ENCODE data around the gene ZNF28.
"Not testable (repeated sequence)": the region's sequence is repeated elsewhere in the genome, so short reads cannot be mapped to it uniquely, and the experiment has no call there.

ZNF28 gene
- 35.4 to 48.1 reads per million in 2 experiments for total RNA-seq

DNA sequence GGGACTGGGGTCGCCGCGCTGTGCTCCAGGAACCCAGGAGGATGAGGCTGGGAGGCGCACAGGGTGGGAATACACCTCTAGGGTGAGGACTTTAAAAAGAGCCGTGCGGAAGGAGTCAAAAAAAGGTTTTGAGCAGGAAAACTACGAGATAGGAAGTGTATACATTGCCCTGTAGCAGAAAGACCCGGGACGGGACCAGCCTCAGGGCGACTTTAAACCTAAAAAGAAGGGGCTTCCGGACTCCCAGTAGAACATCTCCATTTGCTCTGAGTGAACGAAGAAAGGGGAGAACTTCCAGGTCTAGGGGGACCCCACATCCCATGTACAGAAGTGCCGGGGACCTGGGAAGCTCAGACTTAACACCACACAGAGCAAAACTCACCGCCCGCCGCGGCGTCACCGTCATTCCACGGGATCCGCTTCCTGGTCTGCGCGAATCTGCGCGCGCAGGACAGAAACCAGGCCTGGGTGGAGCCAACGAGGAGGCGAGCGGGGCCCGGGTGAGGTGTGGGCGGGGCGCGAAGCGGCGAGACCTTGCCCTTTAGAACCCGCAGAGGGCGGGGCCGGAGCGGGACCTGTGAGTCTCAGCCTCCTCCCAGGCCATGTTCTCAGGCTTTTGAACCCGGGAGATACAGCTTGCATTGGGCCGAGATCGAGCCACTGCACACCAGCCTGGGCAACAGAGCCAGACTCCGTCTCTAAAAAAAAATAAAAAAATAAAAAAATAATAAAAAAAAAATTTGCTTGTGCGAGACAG lies at the start of gene ZNF28:
Gene ZNF28 (minus strand): TSS at position 430 of the 757 bp plus-strand sequence. CDS start 3,675 bp downstream, outside the sequence.
- peak; percentile 38 for DNase-seq (ENCODE audit: low read depth)

DNA sequence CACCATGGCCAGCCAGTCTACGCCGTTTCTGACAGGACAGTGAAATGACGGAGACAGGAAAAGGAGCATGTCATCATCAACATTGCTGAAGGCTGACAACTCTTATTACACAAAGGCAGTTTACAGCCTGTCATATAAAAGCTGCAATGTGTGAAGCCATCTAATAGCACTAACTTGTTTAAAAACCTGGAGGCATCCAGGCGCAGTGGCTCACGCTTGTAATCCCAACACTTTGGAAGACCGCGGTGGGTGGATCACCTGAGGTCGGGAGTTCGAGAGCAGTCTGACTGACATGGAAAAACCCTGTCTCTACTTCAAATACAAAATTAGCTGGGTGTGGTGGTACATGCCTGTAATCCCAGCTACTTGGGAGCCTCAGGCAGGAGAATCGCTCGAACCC lies 46.6 kb upstream of the ZNF28 start:
- DNase-seq (ENCODE audit: low read depth) = not testable (repeated sequence)

DNA sequence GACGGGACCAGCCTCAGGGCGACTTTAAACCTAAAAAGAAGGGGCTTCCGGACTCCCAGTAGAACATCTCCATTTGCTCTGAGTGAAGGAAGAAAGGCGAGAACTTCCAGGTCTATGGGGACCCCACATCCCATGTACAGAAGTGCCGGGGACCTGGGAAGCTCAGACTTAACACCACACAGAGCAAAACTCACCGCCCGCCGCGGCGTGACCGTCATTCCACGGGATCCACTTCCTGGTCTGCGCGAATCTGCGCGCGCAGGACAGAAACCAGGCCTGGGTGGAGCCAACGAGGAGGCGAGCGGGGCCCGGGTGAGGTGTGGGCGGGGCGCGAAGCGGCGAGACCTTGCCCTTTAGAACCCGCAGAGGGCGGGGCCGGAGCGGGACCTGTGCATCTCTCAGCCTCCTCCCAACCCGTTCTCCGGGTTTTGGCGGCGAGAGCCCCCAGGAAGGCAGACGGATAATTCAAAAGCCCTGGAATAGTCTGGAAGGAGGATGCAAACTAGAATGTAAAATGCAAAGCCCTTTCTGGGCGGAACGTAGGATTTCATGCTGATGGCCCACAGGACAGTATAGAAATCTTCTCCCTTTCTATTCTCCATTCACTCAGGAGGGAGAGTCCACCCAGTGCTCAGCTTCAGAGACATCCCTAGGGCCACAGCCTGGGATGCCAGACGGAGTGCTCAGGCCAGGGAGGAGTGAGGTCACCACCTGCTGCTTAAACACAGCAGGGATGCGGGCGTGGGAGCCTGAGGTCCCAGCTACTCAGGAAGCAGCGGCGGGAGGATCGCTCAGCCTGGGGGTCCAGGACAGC lies 36.2 kb upstream of the ZNF28 start, which contains the start of gene ZNF468:
Gene ZNF468 (minus strand): TSS at position 242 of the 814 bp plus-strand sequence. CDS start 3,347 bp downstream, outside the sequence.
- peak; percentile 48 for DNase-seq (ENCODE audit: low read depth)

GRCh38 chr19:52856540-52857377 lies 35.3 kb upstream of the ZNF28 start:
- not testable (repeated sequence) for DNase-seq (ENCODE audit: low read depth)

DNA sequence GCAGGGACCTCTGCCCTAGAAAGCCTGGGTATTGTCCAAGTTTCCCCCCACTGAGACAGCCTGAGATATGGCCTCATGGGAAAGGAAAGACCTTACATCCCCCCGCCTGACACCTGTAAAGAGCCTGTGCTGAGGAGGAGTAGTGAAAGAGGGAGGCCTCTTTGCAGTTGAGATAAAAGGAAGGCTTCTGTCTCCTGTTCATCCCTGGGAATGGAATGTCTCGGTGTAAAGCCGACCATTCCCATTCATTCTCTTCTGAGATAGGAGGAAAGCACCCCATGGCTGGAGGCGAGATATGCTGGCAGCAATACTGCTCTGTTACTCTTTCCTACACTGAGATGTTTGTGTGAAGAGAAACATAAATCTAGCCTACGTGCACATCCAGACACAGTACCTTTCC lies 25.9 kb upstream of the ZNF28 start:
- not testable (repeated sequence) for DNase-seq (ENCODE audit: low read depth)

DNA sequence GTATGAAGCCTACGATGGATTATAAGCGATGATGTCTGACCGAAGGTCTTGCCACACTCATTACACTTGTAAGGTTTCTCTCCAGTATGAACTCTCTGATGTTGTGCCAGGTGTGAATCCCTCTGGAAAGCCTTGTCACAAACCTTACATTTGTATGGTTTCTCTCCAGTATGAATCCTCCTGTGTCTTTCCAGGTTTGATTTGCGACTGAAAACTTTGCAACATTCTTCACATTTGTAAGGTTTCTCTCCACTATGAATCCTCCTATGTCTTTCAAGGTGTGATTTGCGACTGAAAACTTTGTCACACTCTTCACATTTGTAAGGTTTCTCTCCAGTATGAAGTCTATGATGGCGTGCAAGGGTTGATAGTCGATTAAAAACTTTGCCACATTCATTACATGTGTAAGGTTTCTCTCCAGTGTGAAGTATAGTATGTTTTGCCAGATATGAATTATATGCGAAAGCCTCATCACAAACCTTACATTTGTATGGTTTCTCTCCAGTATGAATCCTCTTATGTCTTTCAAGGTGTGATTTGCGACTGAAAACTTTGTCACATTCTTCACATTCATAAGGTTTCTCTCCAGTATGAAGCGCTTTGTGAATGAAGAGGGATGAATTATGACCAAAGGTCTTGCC lies 19.5 kb upstream of the ZNF28 start:
- not testable (repeated sequence) for DNase-seq (ENCODE audit: low read depth)

DNA sequence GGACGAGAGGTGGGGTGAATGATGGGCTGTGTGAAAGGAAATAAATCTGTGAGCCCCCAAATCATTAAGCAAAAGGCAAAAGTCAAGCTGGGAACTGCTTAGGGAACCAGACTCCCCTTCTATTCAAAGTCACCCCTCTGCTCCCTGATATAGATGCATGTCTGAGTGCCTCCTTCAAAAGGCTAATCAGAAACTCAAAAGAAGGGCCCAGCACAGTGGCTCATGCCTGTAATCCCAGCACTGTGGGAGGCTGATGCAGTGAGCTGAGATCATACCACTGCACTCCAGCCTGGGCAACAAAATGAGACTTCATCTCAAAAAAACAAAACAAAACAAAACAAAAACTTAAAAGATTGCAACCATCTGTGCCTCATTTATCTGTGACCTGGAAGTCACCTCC lies 12.9 kb upstream of the ZNF28 start:
- not testable (repeated sequence) for DNase-seq (ENCODE audit: low read depth)

GRCh38 chr19:52833541-52833940 lies 12.1 kb upstream of the ZNF28 start:
- not testable (repeated sequence) for DNase-seq (ENCODE audit: low read depth)

DNA sequence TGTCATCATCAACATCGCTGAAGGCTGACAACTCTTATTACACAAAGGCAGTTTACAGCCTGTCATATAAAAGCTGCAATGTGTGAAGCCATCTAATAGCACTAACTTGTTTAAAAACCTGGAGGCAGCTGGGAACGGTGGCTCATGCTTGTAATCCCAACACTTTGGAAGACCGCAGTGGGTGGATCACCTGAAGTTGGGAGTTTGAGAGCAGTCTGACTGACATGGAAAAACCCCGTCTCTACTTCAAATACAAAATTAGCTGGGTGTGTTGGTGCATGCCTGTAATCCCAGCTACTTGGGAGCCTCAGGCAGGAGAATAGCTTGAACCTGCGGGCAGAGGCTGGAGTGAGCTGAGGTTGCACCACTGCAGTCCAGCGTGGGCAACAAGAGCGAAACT lies 8.4 kb upstream of the ZNF28 start:
- not testable (repeated sequence) for DNase-seq (ENCODE audit: low read depth)

GRCh38 chr19:52825765-52826164 lies 4.3 kb upstream of the ZNF28 start:
- DNase-seq (ENCODE audit: low read depth) = no peak

GRCh38 chr19:52823676-52824075 lies 2.2 kb upstream of the ZNF28 start:
- no peak for DNase-seq (ENCODE audit: low read depth)

DNA sequence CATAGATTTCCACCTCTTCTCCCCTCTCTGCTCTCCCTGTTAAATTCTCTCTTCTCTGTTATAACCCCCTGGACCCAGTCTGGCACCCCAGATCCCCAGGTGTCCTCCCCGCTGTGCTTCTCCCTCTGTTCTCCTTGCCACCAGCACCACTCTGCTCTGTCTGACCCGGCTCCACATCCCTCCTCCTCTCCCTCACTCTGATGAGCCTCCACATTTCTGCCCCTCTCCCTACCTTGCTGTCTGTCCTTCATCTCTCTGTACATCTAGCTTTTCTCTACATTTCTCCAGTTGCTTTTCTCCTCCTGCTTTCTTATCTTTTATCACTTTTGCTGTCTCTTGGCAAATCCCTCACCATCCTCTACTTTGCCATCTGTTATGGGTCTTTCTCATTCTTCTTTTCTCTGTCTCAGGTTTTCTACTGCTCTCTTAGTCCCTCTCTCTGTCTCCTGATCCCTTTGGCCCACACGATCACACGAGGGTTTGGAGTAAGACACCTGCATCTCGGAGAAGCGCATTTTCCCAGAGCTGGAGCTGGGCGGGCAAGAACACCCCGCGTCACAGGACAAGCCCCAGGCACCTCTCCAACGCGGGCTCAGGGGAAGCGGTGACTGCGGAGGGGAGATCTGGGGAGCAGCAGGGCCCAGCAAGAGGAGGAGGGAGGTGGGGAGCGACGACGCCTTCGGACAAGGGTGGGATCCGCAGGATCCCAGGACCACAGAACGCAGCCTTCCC lies 795 bp downstream of the ZNF28 start:
- DNase-seq (ENCODE audit: low read depth) = not testable (repeated sequence)

DNA sequence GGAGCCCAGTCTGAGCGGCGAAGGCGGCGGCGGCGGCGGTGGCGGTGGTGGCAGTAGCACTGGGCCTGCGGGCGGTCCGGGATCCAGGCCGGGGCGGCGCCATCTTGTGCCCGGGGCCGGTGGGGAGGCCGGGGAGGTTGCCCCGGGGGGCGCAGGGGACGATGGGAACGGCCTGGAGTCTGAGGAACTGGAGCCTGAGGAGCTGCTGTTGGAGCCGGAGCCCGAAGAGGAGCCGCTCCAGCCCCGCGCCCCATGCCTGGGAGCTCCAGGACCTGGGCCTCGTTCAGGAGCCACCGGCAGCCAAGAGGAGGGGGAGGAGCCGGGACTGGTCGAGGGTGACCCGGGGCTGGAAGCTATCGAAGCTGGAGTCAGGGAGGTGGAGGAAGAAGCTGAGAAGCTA lies 11.6 kb downstream of the ZNF28 start:
- DNase-seq (ENCODE audit: low read depth) = no peak

GRCh38 chr19:52799950-52800640 lies 21.3 kb downstream of the ZNF28 start:
- DNase-seq (ENCODE audit: low read depth) = not testable (repeated sequence)

GRCh38 chr19:52789440-52789839 lies 32.0 kb downstream of the ZNF28 start:
- DNase-seq (ENCODE audit: low read depth) = no peak

GRCh38 chr19:52786464-52787354 lies 34.7 kb downstream of the ZNF28 start, which contains the start of gene ZNF600:
ZNF600 (minus strand) TSS chr19:52786791; CDS start chr19:52778888, 7,903 bp downstream.
- peak; percentile 63 for DNase-seq (ENCODE audit: low read depth)

- DNase-seq (ENCODE audit: low read depth) = no peak
Measured at GRCh38 chr19:52786078-52786463, 35.4 kb downstream of the ZNF28 start.

DNA sequence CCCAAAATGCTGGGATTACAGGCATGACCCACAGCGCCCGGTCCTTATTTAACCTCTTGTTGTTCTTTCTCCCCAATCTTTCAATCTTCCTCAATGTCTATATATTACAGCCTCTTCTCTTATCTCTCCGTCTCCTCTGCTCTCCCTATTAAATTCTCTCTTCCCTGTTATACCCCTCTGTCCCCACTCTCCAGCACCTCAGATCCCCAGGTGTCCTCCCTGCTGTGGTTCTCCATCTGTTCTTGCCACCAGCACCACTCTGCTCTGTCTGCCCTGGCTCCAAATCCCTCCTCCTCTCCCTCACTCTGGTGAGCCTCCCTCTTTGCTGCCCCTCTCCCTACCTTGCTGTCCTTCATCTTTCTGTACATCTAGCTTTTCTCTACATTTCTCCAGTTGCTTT lies 35.9 kb downstream of the ZNF28 start:
- no peak for DNase-seq (ENCODE audit: low read depth)

- not testable (repeated sequence) for DNase-seq (ENCODE audit: low read depth)
Measured at GRCh38 chr19:52782864-52783263, 38.6 kb downstream of the ZNF28 start.
